Measurements from ENCODE around the gene OR8H1. TPM values are rescaled to one million over a fixed set of nuclear protein-coding genes. Genes with fewer than 3 reads are reported as not detected.

The OR8H1 gene
- polyA plus RNA-seq, 2 of the 4 experiments (the other 2 are of a cell fraction) = not detected

GRCh38 chr11:56307836-56308235, 15.8 kb upstream of the OR8H1 start:
- ChIA-PET CTCF (interaction anchor here (0.8 kb wide), 1 partner anchor 36 kb away, joined by 3 read pairs; no protein-coding TSS in a partner anchor), POLR2A (no interaction called here)
- H3K27ac ChIP-seq = no peak overlapping the region
- DNase-seq (ENCODE audit: low read depth in 1 of 2, low spot score in 1 of 2) (no peak), ATAC-seq (no peak), FAIRE-seq (no peak)
- H3K4me3 ChIP-seq = no peak overlapping the region
- peaks cover 3% of the 10 kb centered on the region; the same call in 1 of the 3 replicates for H3K9me3 ChIP-seq
- TF ChIP-seq KDM1A (IDR thresholded peaks at IDR 0.05; ENCODE audit: low read depth) = no peak
- TF ChIP-seq FOSL2 (IDR thresholded peaks at IDR 0.05) = no peak
- TF ChIP-seq FOSL2 (CRISPR knock-in tag; IDR thresholded peaks at IDR 0.05) = no peak
- TF ChIP-seq MAX (IDR thresholded peaks at IDR 0.05) = no peak
- TF ChIP-seq USF2 (IDR thresholded peaks at IDR 0.05) = no peak
- no peak for TF ChIP-seq BCL3 (IDR thresholded peaks at IDR 0.05)
- TF ChIP-seq NFE2L2 (conservative IDR thresholded peaks at IDR 0.05; ENCODE audit: low read length) = no peak
- TF ChIP-seq MAZ (IDR thresholded peaks at IDR 0.05; ENCODE audit: borderline replicate concordance, low read depth, low read length) = no peak
- H3K4me2 ChIP-seq = no peak overlapping the region
- H3K4me1 ChIP-seq = no peaks in the 10 kb centered on the region
- 17% methylated on average over 2 of the region's 3 CpGs for WGBS (ENCODE audit: missing lambda C conversion rate)

GRCh38 chr11:56296898-56297297, 4.8 kb upstream of the OR8H1 start:
- no peak overlapping the region for H3K4me3 ChIP-seq
- WGBS (ENCODE audit: missing lambda C conversion rate) = 18% methylated on average over 4 of the region's 4 CpGs
- FAIRE-seq = no peak
- no peak overlapping the region for H3K27ac ChIP-seq
- CTCF ChIA-PET = no interaction called here
- no peaks in the 10 kb centered on the region for H3K4me1 ChIP-seq
- no peaks in the 10 kb centered on the region for H3K9me3 ChIP-seq
- ATAC-seq = no peak
- no peak for TF ChIP-seq KDM1A (IDR thresholded peaks at IDR 0.05; ENCODE audit: low read depth)
- no peak for TF ChIP-seq NR3C1 (IDR thresholded peaks at IDR 0.05)
- TF ChIP-seq GATA3 (IDR thresholded peaks at IDR 0.05; ENCODE audit: borderline replicate concordance) = no peak
- TF ChIP-seq JUNB (IDR thresholded peaks at IDR 0.05) = no peak
- no peak for TF ChIP-seq HDAC2 (IDR thresholded peaks at IDR 0.05)
- TF ChIP-seq EHF (CRISPR knock-in tag; IDR thresholded peaks at IDR 0.05) = no peak
- no peak for TF ChIP-seq RAD21 (conservative IDR thresholded peaks at IDR 0.05 in 1 of 2, IDR thresholded peaks at IDR 0.05 in 1 of 2)
- no peak for TF ChIP-seq SMC3 (IDR thresholded peaks at IDR 0.05)
- no peak for TF ChIP-seq TFCP2L1 (CRISPR knock-in tag; IDR thresholded peaks at IDR 0.05)
- no peak for TF ChIP-seq RNF2 (IDR thresholded peaks at IDR 0.05; ENCODE audit: borderline replicate concordance, low read depth)
- TF ChIP-seq ZNF302 (CRISPR knock-in tag; IDR thresholded peaks at IDR 0.05) = no peak
- no peak for TF ChIP-seq MAX (IDR thresholded peaks at IDR 0.05)
- no peak for TF ChIP-seq PHF8 (IDR thresholded peaks at IDR 0.05; ENCODE audit: borderline replicate concordance, low read depth)
- TF ChIP-seq CBX2 (IDR thresholded peaks at IDR 0.05; ENCODE audit: borderline replicate concordance, low read depth) = no peak
- H3K4me2 ChIP-seq = no peak overlapping the region
- POLR2A ChIA-PET = no interaction called here
- no peak for DNase-seq (ENCODE audit: low read depth in 1 of 2, low spot score in 1 of 2)

- Histone ChIP-seq H3K9me3 (no peaks in the 10 kb centered on the region), H3K4me3 (no peak within 1 kb of the TSS), H3K4me1 (no peaks in the 10 kb centered on the region), H3K27ac (no peak within 1 kb of the TSS), H3K4me2 (no peak within 1 kb of the TSS)
- ATAC-seq (no peak), DNase-seq (ENCODE audit: low read depth in 1 of 2, low spot score in 1 of 2) (no peak), FAIRE-seq (no peak)
- POLR2A ChIA-PET = no interaction called here
- CTCF ChIA-PET = no interaction called here
- TF ChIP-seq HEYL (CRISPR knock-in tag; IDR thresholded peaks at IDR 0.05) (no peak), NPAS2 (CRISPR knock-in tag; IDR thresholded peaks at IDR 0.05; ENCODE audit: borderline replicate concordance) (no peak), KDM5A (IDR thresholded peaks at IDR 0.05) (no peak), HDAC2 (IDR thresholded peaks at IDR 0.05) (no peak), ZNF302 (CRISPR knock-in tag; IDR thresholded peaks at IDR 0.05) (no peak), HES2 (IDR thresholded peaks at IDR 0.05) (no peak), RARB (CRISPR knock-in tag; IDR thresholded peaks at IDR 0.05) (no peak), ELK1 (IDR thresholded peaks at IDR 0.05; ENCODE audit: low read depth, low read length) (no peak), CHD4 (IDR thresholded peaks at IDR 0.05; ENCODE audit: borderline replicate concordance) (no peak), JUNB (IDR thresholded peaks at IDR 0.05) (no peak), EHMT2 (IDR thresholded peaks at IDR 0.05; ENCODE audit: low read depth) (no peak), ZFP36 (IDR thresholded peaks at IDR 0.05; ENCODE audit: borderline replicate concordance, partially characterized antibody) (no peak), MAX (IDR thresholded peaks at IDR 0.05) (no peak), EHF (CRISPR knock-in tag; IDR thresholded peaks at IDR 0.05) (no peak), NR3C1 (IDR thresholded peaks at IDR 0.05) (no peak), TP53 (CRISPR knock-in tag; IDR thresholded peaks at IDR 0.05) (no peak), MAZ (IDR thresholded peaks at IDR 0.05; ENCODE audit: borderline replicate concordance, low read depth, low read length) (no peak), CHD2 (IDR thresholded peaks at IDR 0.05; ENCODE audit: low read length, partially characterized antibody) (no peak), PHF8 (IDR thresholded peaks at IDR 0.05; ENCODE audit: borderline replicate concordance, low read depth) (no peak)
These were observed 18.2 kb downstream of the OR8H1 start, which contains the start of gene OR5T1 for GRCh38 chr11:56273854-56274253. Gene OR5T1, plus strand, starts transcription at chr11:56274154. Its CDS starts 1,485 bp downstream, at chr11:56275639.
